ENCODE measurements around the gene CCDC88B. TPM values are rescaled to one million over a fixed set of nuclear protein-coding genes. Genes with fewer than 3 reads are reported as not detected.

CCDC88B gene
- total RNA-seq, 1 donor from 2014 or later = 11.5 TPM

DNA sequence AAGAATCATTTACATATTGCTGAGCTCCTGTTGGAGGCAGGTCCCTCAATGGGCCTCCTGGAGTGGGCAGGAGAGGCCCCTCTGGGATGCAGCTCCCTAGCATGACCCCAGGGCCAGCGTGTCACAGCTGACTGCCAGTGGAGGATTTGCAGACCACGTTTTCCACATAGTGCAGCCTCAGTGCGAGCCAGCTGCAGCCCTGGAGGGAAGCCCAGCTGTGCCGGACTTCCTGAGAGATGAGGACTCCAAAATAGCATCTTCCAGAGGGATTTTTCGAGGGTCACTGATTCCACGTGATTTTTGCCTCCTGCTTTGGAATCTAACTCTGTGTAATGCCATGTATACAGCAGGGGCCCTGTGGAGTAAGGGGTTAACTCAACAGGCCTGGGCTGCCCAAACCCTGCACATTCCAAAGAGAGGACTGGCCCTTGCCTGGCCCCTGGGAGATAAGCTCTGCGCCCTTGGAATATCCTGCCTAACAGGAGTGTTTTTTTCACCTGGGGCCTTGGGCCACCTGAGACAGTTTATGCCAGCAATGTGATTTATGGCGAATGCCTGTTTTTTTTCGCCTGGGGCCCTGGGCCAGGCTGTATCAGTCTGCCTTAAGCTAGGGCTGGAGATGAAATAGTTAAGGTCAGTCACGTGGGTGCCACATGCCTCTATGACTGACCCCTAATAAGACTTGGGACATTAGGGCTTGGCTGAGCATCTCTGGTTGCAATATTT, 66.4 kb downstream of the CCDC88B start:
- DNase-seq (ENCODE audit: low spot score) = no peak

Small RNA genes within 50 kb of the gene (microRNA-seq; reads per million reads assigned to microRNA genes)
- gene MIR1237 (ENCODE audit: borderline number of aligned reads) (not detected), gene MIR7155 (ENCODE audit: borderline number of aligned reads) (not detected)

Other genes starting within 250 kb of the CCDC88B start
- gene MACROD1, start 174.1 kb upstream of the CCDC88B start, total RNA-seq = 19.5 TPM
- 113 TPM for gene STIP1, start 154.0 kb upstream of the CCDC88B start, total RNA-seq
- 58.9 TPM for gene FERMT3, start 133.5 kb upstream of the CCDC88B start, total RNA-seq
- 32.7 TPM for gene TRPT1, start 114.0 kb upstream of the CCDC88B start, total RNA-seq
- gene NUDT22, start 113.9 kb upstream of the CCDC88B start, total RNA-seq = 45.8 TPM
- gene DNAJC4, start 109.7 kb upstream of the CCDC88B start, total RNA-seq = 20.4 TPM
- 426 TPM for gene VEGFB, start 105.6 kb upstream of the CCDC88B start, total RNA-seq
- gene FKBP2, start 99.1 kb upstream of the CCDC88B start, total RNA-seq = 53.8 TPM
- gene PPP1R14B, start 93.3 kb upstream of the CCDC88B start, total RNA-seq = 186 TPM
- gene PLCB3, start 88.7 kb upstream of the CCDC88B start, total RNA-seq = 25.8 TPM
- gene BAD, start 55.5 kb upstream of the CCDC88B start, total RNA-seq = 51.7 TPM
- 19.9 TPM for gene GPR137, start 54.4 kb upstream of the CCDC88B start, total RNA-seq
- gene KCNK4, start 48.9 kb upstream of the CCDC88B start, total RNA-seq = not detected
- gene CATSPERZ, start 39.8 kb upstream of the CCDC88B start, total RNA-seq = not detected
- gene ESRRA, start 34.7 kb upstream of the CCDC88B start, total RNA-seq = 56.9 TPM
- 151 TPM for gene TRMT112, start 22.6 kb upstream of the CCDC88B start, total RNA-seq
- 111 TPM for gene PRDX5, start 22.1 kb upstream of the CCDC88B start, total RNA-seq
- gene RPS6KA4, start 19.0 kb downstream of the CCDC88B start, total RNA-seq = 26.1 TPM
- not detected for gene SLC22A11, start 215.7 kb downstream of the CCDC88B start, total RNA-seq